T47D (cell line): ENCODE measurements around the gene C16orf92.
"Not testable (repeated sequence)": the region's sequence is repeated elsewhere in the genome, so short reads cannot be mapped to it uniquely, and the experiment has no call there.

ENCODE experiments used
- DNase-seq, 2 experiments: peaks; one replicate each; pipeline versions ENCODE4 v3.0.0 to v3.0.0-alpha.2; 2011 to 2012; ENCODE audit warnings: low read depth in 1 of 2, low spot score in 1 of 2
- JUND ChIP-seq: IDR thresholded peaks from 2 replicates; pipeline ENCODE4 v1.6.1; 2012; ENCODE audit warnings: low read depth
- in situ Hi-C: cut with HindIII; loops from 2 replicates; pipeline ENCODE4 v1.10.0; 2016; ENCODE audit warnings: low sequenced_read_pairs, low pct_unique_long_range_greater_than_20kb

The C16orf92 gene

DNA sequence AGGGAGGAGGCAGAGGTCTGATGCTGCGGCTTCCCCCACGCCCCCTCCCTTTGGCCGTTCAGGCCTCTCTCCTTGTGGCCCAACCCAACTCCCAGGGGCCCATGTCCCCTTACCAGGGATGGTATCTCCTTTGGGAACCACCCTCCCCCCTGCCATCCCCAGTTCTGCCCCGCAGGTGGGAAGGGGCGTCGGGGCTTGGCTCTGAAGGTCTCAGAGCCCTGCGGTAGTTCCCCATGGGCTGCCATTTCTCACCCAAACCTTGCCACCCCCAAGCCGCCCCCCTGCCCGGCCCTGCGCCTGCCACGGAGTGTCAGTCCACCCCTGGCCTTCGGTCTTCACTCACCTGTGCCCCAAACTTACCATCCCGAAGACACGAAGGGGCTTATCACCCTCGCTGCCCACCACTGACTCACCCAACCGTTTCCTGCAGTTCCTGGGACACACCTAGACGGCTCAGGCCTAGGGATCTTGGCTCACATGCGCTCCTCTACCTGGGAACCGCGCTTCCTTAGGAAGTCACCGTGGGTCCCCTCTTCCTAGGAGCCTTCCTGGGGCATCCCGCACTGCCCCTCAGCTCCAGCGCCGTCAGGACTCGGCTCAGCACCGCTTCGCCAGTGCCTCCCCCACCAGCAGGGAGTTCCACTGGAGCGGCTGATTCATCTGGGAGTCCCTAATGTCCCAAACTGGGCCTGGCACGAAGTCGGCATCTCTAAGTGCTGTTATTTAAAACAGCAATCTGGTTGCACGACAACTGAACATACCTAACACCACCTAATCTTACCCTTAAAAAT lies 11.1 kb upstream of the C16orf92 start:
- in situ Hi-C loops = no loop called here

DNA sequence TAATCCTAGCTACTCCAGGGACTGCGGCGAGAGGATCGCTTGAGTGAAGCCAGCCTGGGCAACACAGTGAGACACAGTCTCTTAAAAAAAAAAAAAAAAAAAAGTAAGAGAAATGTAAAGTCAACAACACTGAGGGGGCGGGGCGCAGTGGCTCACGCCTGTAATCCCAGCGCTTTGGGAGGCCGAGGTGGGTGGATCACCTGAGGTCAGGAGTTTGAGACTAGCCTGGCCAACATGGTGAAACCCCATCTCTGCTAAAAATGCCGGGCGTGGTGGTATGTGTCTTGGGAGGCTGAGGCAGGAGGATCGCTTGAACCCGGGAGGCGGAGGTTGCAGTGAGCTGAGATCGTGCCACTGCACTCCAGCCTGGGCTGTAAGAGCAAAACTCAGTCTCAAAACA lies 10.4 kb upstream of the C16orf92 start:
- in situ Hi-C loops, DNase-seq: not testable (repeated sequence)

More for the DNA sequence above, 11.1 kb upstream of the C16orf92 start:
- no peak for TF ChIP-seq JUND
- no peak for DNase-seq

DNA sequence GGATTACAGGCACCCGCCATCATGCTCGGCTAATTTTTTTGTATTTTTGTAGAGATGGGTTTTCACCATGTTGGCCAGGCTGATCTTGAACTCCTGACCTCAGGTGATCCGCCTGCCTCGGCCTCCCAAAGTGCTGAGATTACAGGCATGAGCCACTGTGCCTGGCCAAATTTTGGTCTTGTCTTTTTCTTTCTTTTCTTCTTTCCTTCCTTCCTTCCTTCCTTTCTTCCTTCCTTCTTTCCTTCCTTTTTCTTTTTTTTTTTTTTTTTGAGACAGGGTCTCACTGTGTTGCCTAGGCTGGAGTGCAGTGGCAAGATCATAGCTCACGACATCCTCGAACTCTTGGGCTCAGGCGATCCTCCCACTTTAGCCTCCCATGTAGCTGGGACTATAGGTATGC lies 7.5 kb upstream of the C16orf92 start:
- in situ Hi-C loops, DNase-seq: not testable (repeated sequence)

DNA sequence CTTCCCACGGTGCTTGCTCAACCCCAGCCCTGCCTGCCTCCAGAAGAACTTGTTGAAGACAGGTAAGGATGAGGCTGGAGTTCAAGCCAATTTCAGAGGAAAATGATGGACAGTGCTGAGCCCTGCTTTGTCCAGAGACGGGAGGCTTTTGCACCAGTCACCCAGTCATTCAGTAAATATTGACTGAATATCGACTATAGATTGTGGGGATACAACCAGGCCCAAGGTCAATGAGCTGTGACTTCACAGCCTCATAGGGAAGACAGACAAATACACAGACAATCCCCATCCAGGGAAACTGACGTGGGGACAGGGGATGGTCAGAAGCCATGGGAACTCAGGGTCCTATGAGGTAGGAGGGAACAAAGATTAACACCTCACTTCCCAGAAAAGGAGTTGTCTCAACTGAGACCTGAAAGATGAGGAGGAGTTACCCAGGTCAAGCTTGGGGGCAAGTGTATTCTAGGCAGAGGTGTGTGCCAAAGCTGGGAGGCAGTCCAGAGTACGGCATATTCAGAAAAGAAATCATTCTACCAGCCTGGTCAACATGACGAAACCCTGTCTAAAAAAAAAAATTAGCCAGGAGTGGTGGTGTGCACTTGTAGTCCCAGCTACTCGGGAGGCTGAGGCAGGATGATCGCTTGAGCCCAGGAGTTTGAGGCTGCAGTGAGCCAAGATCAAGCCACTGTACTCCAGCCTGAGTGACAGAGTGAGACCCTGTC lies 6.3 kb upstream of the C16orf92 start:
- no peak for DNase-seq
- in situ Hi-C loops = no loop called here
- TF ChIP-seq JUND = no peak

DNA sequence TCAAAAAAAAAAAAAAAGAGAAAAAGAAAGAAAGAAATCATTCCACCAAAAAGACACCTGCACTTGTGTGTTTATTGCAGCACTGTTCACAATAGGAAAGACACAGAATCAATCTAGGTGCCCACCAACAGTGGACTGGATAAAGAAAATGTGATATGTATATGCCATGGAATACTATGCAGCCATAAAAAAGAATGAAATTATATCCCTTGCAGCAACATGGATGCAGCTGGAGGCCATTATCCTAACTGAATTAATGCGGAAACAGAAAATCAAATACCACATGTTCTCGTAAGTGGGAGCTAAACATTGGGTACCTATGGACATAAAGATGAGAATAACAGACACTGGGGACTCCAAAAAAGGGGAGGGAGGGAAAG lies 5.7 kb upstream of the C16orf92 start:
- in situ Hi-C loops = no loop called here
- no peak for DNase-seq
- no peak for TF ChIP-seq JUND

DNA sequence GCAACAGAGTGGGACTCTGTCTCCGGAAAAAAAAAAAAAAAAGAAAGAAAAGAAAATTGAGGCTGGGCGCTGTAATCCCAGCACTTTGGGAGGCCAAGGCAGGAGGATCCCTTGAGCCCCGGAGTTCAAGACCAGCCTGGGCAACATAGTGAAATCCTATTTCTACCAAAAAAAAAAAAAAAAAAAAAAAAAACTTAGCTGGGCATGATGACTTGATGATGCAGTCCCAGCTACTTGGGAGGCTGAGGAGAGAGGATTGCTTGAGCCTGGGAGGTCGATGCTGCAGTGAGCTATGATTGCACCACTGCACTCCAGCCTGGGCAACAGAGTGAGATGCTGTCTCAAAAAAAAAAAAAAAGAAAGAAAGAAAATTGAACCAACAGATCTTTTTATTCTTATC lies 5.1 kb upstream of the C16orf92 start:
- DNase-seq, in situ Hi-C loops: not testable (repeated sequence)

DNA sequence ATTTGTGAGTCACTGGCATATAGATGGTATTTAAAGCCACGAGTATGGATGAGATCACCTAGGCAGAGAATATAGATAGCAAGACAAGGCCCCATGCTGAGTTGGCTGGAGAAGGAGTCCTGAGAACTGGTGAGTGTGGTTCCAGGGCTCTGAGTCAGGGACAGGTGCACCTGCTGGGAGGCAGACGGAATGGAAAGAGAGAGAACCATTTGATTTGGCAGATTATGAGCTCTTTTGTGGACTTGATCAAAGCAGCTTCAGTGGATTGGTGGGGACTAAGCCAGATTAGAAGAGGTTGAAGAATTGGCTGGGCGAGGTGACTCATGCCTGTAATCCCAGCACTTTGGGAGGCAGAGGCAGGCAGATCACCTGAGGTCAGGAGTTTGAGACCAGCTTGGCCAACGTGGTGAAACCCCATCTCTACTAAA lies 4.3 kb upstream of the C16orf92 start:
- no peak for TF ChIP-seq JUND
- DNase-seq = no peak
- in situ Hi-C loops = no loop called here

DNA sequence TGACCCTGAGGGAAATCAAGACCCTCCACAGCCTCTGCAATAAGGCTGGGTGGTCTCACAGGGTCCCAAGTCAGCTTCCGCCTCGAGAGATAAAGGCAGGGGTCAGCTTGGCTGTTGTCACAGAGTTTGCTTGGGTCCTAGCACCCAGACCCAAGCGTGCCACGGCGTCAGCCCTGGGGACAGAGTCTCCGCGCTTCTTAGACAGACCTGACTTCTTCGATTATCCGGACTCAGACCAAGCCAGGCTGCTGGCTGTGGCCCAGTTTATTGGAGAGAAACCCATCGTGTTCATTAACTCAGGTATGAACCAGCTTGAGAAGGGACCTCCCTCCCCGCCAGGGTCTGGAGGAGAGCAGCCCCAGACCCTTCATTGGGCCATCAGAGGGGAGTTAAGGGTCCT lies 588 bp downstream of the C16orf92 start:
- DNase-seq = no peak
- in situ Hi-C loops = no loop called here
- no peak for TF ChIP-seq JUND

DNA sequence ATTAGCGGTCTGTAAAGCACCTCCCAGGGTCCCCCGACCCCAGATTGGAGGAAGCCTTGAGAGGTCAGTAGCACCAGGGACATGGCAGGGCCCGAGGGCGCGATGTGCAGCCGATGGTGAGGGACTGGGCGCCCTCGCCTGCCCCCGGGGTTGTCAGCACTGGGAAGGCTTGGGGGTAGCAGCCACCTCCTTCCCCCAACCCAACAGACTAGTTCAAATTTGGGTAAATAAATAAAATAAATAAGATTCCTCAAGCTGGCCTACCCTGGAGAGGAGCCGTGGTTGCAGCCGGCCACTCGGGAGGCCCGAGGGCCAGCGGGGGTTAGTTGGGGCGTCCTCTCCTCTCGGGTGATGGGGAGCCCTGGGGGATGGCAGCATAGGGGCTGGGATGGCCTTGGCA lies 1.5 kb downstream of the C16orf92 start:
- no peak for DNase-seq
- TF ChIP-seq JUND = no peak
- in situ Hi-C loops = no loop called here

DNA sequence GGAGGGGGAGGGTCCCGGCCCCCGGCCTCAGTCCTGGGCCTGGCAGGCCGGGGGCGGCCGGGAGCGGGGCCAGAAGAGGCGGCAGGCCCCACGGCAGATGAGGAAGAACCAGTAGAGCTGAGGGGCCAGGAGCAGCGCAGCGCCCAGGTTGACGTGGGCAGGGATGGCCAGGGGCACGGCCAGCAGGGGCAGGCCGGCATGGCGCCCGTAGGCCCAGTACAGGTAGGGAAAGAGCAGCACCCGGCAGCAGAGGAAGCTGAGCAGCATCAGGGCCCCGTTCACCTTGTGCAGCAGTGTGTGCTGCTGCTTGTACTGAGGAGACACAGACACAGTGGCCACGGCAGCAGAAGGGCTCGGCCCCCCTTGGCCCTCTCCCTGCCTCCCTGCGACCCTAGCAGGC lies 2.2 kb downstream of the C16orf92 start:
- no peak for DNase-seq
- no peak for TF ChIP-seq JUND
- in situ Hi-C loops = no loop called here

DNA sequence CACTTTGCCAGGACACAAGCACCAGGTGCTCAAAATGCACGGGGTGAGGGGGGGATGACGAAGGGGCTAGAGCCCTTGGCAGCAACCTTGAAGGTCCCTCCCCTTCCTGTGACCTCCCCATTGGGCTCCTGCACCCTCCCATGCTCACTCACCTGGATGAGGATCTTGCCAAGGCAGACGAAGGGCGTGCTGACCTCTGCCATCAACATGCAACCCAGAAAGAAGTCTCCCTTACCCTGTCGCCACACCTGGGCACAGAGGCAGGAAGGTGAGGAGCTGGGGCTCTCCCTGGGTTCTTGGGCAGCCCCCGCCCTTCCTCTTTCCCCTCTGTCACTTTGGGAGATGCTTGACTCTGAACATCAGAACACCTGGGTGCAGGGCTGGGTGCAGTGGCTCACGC lies 2.6 kb downstream of the C16orf92 start:
- in situ Hi-C loops = no loop called here
- no peak for DNase-seq
- no peak for TF ChIP-seq JUND

DNA sequence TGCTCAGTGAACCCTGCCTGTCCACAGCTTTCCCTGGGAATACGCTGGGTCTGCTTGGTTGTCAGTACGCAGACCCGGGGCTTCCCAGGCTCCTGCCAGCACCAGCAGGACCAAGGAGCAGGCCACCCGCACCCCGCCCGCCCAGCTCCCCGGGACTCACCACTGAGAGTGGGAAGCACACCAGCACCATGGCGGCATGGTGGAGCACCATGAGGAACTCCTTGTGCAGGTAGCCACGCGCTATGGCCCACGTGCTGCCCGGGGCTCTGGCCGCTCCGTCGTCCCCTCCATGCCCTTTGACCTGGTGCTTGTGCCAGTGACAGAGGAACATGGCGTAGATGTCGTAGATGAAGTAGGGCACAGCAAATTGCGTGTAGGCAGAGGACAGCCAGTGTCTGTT lies 3.5 kb downstream of the C16orf92 start:
- in situ Hi-C loops = no loop called here
- no peak for TF ChIP-seq JUND

DNA sequence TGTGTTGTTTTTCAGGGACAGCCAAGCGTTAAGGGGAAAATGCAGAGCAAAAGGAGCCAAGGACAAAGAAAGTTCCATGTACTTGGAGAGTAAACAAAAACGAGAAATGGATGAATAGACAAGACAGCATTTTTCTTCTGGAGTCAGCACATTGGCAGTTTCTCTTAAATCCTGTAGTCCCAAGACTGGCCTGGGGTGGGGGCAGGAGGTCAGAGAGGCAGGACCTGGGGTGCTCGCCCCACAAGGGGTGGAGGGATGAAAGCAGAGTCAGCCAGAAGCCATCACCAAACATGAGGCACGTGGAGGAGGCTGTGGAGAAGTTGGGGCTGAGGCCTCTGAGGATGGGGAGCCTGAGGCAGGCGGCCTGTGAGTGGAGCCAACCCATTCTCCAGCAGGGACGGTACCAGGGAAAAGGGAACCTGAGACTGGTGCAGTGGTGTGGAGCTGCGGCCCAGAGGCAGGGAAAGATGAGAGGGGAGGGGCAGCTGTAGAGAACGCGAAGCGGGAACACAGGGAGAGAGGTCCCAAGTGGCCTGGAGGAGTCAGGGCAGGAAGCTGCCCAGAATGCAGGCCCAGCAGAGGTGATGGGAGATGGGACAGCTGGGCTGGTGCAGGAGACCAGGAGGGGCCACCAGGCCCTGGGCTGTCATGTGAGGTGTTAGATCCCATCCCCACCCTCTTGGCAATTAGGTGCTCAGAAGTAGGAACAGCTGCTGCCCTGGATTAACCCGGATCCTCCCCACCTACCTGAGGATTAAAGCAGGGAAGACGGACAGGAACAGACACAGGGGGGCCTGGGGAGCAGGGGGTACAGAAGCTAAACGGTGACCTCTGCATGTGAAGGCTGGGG lies 4.8 kb downstream of the C16orf92 start:
- no peak for TF ChIP-seq JUND
- DNase-seq = no peak
- in situ Hi-C loops = no loop called here

More for the DNA sequence above, 3.5 kb downstream of the C16orf92 start:
- DNase-seq = no peak
